PC-9 (cell line): Measurements from ENCODE around the gene CHSY1.

Source experiments
- CTCF ChIP-seq: fragments of 200-600 bp; sonication (generic); conservative IDR thresholded peaks from 2 replicates; pipeline ENCODE4 v1.6.1; 2017; ENCODE audit warnings: mixed run types, antibody characterized with exemption, mild to moderate bottlenecking, moderate library complexity
- EZH2 ChIP-seq: fragments of 200-600 bp; sonication (generic); IDR thresholded peaks from 2 replicates; pipeline ENCODE4 v1.8.0; 2017; ENCODE audit warnings: antibody characterized with exemption, low read depth

DNA sequence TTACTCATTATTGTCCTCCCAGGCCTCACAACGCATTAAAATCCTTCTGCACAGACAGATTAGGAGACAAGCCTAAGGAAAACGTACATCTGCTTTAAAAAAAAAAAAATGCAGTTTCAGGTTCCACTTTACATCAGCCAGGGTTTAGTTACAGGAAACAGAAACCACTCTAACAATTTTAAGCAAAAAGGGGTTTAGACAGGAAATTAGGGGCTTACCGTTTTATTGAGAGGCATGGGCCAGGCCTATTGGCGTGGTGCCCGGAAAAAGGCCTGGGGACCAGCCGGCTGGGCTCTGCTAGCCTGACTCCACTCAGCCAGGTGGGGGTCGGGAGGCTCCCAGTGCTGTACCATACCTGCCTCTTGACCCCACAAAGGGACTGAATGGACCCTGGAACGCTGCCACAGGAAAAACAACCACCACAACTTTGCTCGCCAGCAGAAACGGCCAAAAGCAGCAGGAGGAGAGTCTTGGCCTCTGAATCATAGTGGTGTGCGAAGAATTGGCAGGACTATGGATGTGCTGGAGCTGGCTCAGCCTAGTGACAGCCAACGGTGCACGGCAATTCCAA is 124.3 kb downstream of the CHSY1 start:
- TF ChIP-seq CTCF (no peak), EZH2 (no peak)
